Retina (tissue), 1 donor: ENCODE data around the gene HUS1B.
"Not testable (repeated sequence)": the region's sequence is repeated elsewhere in the genome, so short reads cannot be mapped to it uniquely, and the experiment has no call there.

Experiments used
- DNase-seq: peaks from one replicate; pipeline ENCODE4 v3.0.0-alpha.2; 2016

HUS1B gene

DNA sequence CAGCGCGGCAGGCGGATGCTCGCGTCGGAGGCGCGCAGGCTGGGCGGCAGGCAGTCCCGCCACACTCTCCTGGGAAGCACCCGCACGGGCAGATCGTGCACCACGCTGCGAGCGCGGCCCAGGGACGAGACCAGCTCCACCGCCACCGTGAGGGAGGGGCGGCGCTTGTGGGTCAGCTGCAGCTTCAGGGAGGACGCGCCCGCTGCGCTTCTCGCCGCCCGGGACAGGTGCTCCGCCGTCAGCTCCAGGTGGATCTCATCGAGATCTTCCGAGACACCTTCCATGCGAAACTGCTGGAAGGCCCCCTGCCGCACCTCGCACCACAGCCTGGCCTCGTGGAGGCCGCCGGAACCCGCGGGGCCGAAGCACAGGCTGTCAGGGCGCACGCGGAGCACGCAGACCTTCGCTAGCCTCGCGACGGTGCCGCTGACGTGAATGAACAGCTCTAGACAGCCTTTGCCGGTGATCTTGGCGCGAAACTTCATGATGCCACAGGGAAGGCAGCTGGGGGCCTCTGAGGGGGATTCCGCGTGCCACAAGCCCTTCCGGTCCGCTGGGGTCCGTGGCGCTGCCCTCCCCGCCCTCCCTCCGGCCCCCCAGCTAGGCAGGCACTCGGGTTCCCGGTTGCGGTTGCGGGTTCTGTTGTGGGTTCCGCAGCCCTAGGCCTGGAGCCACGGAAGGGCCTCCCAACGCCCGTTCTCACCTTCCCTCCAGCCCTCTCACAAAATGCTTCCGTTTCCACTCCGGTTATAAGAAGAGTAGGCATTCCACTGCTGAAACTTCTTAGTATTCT, at the start of gene HUS1B:
HUS1B (minus strand) TSS at position 641 of the 793 bp plus-strand sequence; CDS start at position 485, 156 bp downstream.
- no peak for DNase-seq

DNA sequence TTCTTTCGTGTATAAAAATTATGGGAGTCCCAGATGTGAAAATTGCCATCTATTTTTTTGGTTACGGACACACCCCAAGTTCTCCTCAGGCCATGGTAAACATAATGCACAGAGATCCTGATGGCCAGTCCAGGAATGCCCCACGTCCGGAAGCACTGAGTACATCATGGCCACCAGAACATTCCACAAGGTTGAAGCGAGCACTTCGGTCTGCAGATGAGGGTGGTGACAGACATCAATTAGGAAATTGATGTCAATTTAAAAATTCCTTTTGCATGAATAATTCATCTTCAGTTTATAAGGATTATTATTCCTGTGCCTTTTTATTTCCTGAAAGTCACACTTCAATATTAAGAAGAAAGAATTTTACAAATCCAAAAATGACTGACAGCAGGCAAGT, 49.2 kb upstream of the HUS1B start:
- no peak for DNase-seq

DNA sequence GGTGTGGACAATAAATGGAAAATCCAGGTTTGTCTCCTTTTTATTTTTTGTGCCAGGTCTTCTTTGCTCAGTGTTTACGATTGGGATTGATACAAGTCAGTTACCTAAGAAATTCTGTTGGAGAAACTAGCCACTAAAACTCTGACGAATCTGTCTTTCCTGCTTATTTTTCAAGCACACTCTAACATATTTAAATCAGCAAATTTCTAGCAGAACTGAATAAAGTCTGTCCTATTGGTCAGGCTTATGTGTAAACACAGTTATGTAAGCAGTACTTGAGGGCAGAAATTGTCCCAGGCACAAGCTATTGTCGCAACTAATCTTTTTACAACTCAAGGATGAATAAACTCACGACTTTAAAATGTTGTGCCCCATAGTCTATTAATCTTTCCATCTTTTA, 48.1 kb upstream of the HUS1B start:
- DNase-seq: no peak

DNA sequence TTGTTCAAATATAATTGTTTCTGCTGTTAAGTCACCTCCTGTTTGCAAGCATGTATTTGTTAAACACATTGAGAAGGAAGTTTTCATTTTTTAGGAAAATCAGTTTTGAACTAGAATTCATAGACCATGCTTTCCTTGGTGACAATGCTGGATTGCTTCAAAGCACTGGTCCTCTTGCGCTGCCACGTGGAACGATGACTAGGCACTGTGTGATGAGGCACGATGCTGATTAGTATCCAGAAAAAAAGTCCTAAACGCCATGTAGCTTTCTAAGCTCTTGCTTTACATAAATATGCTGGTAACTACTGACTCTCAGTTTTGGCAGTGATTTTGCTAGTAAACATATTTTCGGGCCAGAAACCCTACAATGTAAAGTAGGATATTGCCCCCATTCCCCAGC, 47.1 kb upstream of the HUS1B start:
- no peak for DNase-seq

DNA sequence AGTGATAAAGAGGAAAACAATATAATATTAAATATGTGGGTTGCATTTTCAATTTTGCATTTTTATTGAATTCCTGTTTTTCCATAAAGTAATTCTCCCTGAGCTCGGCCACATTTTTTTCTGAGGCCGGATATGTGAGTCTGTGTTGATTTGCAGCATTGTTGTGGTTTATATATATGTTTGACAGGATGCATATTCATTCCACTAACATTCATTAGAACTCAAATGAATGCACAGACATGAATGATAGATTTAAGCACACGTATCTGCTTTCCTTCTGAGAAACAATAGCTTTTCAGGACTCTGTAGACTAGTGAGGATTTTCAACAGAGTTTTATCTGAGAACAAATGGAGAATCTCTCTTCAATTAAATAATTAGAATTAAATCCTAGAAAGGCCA, 46.7 kb upstream of the HUS1B start:
- DNase-seq: no peak

DNA sequence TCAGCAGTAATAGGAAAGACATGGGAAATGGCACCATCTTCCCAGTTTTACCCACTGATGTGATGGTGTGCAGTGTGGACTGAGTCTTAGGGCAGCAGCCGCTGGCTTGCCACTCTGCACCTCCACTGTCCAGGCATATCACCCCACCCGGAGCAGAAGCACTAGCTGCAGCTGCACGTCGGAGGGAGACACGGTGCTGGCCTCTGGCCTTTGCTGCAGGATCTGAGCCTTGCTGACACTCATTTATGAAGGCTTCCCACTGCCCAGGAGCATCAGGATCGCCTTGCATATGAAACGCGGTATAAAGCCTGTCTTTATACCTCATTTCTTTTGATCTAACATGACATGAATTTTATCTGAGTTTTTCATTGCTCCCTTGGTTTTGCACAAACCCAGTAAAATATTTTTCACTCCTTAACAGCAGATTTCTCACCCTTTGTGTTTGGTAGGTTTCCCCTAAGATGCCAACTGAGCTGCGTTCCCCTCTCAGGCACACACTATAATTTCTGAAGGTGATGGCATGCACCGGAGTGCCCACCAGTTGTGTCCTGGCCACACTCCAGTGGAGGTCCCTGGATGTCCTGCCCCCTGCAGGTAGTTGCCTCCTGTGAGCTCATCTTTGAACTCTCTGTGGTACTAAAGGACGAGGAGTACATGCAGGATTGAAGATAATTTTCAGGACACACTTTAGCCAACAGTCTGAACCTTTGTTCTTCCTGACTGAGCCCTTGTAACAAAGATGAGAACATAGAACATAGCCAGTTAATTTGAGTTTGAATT, 45.0 kb upstream of the HUS1B start:
- DNase-seq: no peak

DNA sequence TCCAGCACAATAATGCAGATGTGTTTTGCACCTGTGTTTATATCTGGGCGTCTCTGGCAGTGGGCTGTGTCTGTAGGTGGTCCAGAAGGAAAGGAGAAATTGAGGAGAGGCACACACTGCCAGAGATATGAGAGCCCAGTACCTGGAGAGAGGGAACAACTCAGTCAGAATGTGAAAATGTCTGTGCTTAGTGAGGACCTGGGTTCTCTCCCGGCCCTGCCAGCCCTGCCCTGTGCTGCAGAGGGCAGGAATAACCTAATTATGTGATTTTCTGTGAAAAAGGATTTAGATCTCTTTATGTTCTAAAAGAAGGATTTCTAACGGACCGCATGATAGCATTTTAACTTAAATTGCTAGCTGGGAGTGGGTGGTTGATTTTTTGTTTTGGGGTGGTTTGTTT, 44.3 kb upstream of the HUS1B start:
- no peak for DNase-seq

DNA sequence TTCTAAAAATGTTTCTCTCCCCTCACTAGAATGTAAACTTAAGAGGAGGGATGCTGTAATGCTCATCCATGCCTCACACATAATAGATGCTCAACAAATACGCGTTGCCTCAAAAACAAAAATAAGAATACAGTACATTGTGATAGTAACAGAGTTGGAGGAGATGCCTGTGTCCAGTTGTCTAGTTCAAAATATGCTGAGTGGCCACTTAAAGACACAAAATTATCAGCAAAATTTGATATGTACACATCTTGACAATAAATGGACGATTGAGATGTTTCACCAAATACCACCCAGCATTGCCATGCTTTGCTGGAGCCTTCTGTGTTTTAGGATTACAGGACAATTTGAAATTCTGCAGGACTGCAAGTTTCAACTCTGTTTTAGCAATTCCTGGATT, 43.6 kb upstream of the HUS1B start:
- DNase-seq: no peak

DNA sequence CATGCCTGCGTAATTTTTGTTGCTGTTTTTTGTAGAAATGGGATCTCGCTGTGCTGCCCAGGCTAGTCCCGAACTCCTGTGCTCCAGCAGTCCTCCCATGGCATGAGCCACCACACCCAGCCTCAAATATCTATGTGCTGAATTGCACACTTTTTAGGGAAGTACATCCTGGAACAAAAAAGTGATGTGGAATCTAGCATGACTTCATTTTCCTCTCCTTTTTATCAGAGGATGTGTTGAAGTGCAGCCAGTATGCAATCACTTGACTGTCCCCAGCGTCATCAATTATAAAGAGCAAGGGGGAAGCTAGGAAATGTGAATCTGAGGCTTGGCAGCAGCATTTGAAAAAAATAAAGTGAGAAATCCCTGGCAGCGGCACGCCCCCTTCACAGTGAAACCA, 42.4 kb upstream of the HUS1B start:
- no peak for DNase-seq

DNA sequence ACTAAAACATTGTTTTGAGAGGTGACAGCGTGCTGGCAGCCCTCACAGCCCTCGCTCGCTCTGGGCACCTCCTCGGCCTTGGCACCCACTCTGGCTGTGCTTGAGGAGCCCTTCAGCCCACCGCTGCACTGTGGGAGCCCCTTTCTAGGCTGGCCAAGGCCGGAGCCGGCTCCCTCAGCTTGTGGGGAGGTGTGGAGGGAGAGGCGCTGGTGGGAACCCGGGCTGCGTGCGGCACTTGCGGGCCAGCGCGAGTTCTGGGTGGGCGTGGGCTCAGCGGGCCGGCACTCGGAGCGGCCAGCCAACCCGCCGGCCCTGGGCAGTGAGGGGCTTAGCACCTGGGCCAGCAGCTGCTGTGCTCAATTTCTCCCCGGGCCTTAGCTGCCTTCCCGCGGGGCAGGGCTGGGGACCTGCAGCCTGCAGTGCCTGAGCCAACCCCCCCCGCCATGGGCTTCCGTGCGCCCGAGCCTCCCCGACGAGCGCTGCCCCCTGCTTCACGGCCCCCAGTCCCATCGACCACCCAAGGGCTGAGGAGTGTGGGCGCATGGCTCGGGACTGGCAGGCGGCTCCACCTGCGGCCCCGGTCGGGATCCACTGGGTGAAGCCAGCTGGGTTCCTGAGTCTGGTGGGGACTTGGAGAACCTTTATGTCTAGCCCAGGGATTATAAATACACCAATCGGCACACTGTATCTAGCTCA, 37.7 kb upstream of the HUS1B start:
- DNase-seq: not testable (repeated sequence)

DNA sequence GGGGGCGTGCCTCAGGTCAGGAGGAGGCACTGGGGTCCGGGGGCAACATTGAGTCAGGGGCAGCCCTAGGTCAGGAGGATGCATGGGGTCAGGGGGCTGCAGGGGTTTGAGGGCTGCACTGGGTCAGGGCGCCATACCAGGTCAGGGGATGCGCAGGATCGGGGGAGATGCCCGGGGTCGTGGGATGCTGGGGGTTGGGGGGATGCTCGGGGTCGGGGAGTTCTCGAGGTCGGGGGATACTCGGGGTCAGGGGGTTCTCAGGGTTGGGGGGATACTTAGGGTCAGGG, 36.8 kb upstream of the HUS1B start:
- DNase-seq: no peak

DNA sequence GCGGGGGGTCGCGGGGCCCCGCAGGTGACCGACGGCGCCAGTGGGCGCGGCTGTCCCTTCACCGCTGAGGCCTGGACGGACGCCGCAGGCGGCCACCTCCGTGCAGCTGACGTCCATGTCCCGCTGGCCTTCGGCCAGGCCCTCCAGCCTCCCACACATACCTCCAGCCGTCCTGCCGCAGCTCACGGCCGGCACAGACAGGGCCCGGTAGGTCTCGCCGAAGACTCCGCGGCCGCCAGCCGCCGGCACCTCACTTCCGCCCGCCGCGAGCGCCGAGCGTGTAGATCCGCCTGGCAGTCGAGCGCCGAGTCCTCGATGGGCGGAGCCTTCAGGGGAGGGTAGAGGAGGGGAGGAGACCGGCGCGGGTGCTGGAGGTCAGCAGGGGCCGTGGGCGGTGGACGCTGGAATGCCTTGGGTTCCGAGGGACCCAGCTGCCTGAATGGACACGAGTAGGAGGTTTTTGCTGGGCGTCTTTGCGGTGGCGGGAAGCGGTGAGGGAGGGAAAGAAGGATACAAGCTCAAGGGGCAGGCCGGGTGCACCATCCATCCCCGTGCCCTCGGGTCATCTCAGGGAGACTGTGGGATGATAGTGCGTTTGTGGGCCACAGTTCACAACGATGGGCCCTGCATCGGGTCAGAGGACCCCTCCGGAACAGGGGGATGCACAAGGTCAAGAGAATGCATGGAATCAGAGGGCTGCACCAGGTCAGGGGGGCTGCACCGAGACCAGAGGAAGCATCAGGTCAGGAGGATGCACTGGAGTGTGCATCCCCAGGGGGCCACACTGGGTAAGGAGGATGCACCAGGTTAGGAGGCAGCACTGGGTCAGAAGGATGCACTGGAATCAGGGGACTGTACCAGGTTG, 36.2 kb upstream of the HUS1B start, which contains the start of gene EXOC2:
EXOC2 (minus strand) TSS at position 282 of the 865 bp plus-strand sequence. CDS start 55,321 bp downstream, outside the sequence.
- peak; percentile 94 for DNase-seq

DNA sequence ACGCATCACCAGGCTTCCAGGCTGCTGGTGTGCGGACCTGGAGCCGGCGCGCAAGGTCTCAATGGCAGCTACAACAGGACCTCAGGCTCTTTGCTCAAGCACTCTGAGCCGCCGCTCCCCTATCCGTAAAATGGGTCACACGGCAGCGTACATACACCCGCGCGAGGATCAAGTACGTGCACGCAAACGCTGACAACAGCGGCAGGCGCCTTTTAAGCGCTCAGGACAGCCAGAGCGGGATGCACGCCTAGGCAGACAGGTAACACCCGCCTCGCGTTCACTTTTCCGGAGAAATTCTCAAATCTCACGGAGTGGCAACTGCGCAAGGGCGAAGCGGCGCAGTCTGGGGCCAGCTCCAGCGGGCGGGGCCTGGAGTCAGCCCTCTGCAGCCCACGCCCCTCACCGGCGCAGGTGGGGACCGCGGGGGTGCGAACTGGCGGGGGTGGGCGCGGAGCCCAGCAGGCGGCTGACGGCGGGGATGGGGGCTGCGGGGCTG, 35.5 kb upstream of the HUS1B start:
- DNase-seq: peak; percentile 66

DNA sequence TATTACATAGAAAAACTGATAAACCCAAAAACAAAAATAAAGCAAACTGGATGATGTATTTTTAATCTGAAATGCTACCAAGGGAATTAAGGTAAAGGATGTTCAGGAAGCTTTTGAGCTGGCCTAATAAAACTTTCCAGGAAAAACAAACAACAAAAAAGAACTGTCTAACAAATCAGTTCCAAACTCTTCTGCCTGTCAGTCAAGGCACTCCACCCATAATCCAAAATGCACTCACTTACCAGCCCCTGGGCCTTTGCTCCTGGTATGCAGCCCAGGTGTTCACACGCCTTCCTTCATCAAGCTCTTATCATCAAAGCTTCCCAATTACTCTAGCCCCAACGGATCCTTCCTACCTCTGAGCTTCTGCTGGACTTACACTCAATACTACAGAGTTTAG, 32.3 kb upstream of the HUS1B start:
- no peak for DNase-seq

DNA sequence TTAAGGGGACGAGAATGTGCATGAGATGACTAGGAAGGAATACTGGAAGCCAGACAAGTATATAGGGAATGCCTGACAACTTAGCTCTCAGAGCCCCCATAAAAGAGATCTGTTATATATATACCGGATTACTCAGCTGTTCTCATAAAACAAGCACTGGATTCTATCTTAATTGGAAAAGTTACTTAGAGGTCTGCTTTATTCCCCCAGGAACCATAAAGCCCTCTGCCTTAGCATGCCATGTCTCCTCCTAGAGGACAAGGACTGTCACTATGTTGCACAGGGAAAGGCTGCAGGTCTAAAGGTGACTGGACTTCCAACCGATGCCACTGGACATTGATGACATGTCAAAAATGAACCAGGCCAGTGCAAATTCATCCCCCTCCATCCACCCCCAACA, 29.6 kb upstream of the HUS1B start:
- DNase-seq: no peak

DNA sequence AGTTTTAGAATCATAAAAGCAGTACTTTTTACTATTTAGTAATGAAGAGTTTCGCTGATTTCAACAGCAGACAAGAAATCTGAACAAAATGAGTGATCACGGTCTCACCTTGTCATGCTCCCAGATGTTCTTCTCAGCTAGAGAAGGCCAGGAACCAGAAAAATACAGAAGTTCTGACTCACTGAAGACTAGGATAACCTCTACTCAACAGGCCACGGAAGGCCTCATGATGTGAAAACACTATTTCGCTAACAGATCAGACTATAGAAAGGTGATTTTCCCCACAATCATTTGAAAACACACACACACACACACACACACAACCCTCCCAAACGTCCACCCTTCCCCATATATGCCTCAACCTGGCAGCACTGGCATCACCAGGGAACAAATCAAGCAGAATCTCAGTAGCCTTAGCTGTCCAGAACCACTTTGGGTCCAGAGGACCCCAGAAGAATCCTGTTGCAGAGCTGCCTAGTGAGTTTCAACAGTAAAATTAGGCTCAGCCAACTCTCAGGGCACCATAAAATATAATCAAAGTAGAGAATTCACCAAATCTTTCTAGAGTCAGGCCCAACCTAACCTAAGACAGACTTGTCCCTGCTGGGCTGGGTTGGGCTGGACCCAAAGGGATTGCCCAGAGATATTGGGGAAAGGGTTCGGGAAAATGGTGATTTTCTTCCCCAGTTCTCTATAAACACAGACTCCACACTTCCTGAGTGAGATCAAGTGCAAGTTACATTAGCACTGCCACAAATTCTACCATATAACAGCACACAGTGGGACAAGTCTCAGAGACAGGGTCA, 28.1 kb upstream of the HUS1B start:
- no peak for DNase-seq

DNA sequence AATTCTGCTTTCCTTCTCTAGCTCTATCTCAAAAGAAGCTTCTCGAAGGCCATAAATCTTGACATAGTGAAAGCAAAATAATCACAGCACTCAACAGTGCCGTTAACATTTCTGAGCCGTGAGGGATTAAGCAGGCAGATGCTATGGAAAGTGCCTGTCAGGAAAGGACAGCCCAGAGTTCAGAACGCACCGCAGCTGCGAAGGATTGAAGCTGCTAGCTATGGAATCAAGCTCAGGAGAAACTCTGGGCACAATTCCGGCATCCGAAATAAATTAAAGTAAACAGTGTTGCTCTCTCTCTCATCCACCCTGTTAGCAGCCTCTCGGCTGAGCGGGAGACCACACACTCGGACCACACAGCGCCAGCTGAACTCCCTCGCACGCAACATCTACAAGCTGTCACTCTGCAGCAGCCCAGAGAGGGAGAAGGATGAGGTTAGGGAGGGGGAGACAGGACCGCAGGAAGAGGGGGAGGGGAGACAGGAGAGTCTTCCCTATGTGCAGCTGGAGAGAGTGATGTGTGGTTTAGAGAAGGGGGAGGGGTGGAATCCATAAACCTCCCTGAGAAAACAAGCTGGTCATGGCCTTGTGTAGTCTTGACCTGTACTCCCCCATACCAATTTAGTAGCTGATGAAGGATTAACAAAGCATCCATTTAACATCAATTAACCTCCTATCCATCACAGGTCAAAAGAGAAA, 27.0 kb upstream of the HUS1B start:
- DNase-seq: peak; percentile 91

DNA sequence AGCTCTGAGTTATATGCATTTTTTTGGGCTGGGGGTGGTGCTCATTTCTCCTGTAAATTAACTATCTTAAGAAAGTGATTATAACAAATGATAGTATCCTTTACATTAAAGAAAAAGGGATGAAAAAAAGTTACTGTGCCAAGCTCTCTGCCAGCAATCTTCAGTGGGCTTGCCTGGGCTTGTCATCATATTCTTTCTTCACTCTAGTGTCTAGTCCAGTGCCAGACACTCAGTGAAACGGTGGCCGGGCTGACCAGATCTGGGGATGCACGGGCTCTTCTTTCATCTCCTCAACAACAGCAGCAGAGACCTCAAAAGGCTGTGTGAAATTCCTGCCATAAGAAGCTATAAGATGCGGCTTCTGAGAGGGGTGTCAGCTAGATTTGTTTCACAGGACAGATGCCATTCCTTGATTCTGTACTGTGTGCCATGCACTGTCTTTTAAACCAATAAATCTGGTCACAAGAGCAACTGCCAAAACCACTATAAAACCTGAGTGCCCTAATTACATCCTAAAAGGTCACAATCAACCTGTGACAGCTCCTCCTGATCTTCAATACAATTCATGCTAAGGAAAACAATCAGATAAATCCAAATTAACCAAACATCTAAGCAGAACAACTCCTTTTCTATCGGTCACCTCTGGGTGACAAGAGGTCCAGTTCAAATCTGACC, 23.9 kb upstream of the HUS1B start:
- DNase-seq: no peak

DNA sequence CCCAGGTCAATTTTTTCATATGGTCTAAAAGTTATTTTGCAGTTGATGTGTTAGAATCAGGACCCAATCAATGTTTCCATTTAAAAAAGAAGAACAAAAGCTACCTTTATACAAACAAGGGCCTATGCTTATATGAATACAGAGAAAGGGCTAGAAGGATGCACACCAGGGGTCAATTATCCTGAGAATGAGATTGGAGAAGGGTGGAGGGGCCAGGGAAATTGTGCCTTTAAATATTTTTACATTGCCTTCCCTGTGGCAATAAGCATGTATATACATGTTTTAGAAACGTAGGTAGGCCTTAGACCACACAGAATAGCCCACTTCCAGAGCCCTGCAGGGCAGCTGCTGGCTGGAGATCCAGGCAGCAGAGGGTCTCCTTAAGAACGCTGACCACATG, 23.4 kb upstream of the HUS1B start:
- DNase-seq: no peak

DNA sequence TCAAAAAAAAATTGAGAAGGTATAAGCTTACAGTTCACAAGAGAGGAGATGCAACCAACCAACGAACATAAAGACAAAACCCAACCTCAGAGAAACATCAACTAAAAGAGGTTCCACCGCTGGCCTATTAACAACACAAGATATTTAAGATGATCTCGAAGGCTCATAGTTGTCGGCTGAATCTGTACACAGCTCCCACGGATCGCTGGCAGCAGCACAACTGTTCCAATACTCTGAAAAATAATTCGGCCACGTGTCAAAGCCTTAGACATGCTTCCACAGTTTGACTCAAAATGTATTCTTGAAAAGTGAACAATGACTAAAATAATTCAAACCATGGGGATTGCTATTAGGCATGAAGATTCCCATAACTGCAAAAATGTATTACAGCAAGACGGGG, 22.4 kb upstream of the HUS1B start:
- no peak for DNase-seq

DNA sequence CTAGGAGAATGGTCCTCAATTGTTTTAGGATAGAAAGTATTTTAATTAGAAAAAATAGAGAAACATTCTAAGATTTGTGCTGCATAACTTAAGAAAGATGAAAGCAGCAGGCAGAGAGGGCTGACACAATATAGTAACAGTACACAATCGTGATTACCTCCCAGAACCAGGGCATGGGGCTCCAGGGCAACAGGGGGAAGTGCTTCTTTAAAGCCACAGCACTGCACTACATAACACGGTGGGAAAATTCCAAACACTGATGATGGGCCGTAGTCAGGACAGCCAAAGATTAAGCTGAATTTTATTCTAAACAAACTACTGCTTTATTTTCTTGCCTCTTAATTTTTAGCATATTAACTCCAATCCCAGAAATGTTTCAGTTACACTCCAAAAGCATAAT, 21.6 kb upstream of the HUS1B start:
- no peak for DNase-seq
